Lower lobe of right lung (tissue), 2 donors: ENCODE measurements around the gene CLCN5. TPM values are rescaled to one million over a fixed set of nuclear protein-coding genes. Genes with fewer than 3 reads are reported as not detected.
"Not testable (repeated sequence)": the region's sequence is repeated elsewhere in the genome, so short reads cannot be mapped to it uniquely, and the experiment has no call there.

Experiments used
- ATAC-seq, 2 donors: fragments of 200-7000 bp; cut with Tn5 transposase; one replicate each; pipeline ENCODE4 v1.9.1; 2020 to 2022; ENCODE audit warnings: mild to moderate bottlenecking in 2 of 2, moderate library complexity in 2 of 2
- DNase-seq: peaks from one replicate; pipeline ENCODE4 v3.0.0-alpha.2; 2020
- H3K27ac ChIP-seq: fragments of 200-600 bp; one replicate; pipeline ENCODE4 v1.8.0; 2022
- H3K27me3 ChIP-seq: fragments of 200-600 bp; one replicate; pipeline ENCODE4 v1.8.0; 2022; ENCODE audit warnings: low read depth
- H3K36me3 ChIP-seq: fragments of 200-600 bp; one replicate; pipeline ENCODE4 v1.8.0; 2022; ENCODE audit warnings: mild to moderate bottlenecking
- H3K4me1 ChIP-seq: fragments of 200-600 bp; one replicate; pipeline ENCODE4 v1.8.0; 2022
- H3K4me3 ChIP-seq: fragments of 200-600 bp; one replicate; pipeline ENCODE4 v1.8.0; 2022; ENCODE audit warnings: mild to moderate bottlenecking
- H3K9me3 ChIP-seq: fragments of 200-600 bp; one replicate; pipeline ENCODE4 v1.8.0; 2022
- CTCF ChIP-seq: fragments of 200-600 bp; IDR thresholded peaks from one replicate; pipeline ENCODE4 v1.8.0; 2022; ENCODE audit warnings: antibody characterized with exemption, mild to moderate bottlenecking
- intact Hi-C: fragments of 100-400 bp; cut with DNase I; formaldehyde crosslinking; loops from one replicate; pipeline ENCODE4 v1.11.0; 2022
- total RNA-seq: library from RNA; stranded (reverse); fragmentation: NEBNext Ultra II Directional; extraction: Animal tissue kit (Norgen Biotek cat#: 25700); gene quantifications from one replicate; pipeline ENCODE4 v1.2.1, GENCODE V29; 2021
- donor health status: DM: no; HTN: yes; CAD: no; lungs with severe emphysema.

The CLCN5 gene
- total RNA-seq, 1 donor from 2014 or later: 12.9 TPM

GRCh38 chrX:50002067-50002714 lies 79.8 kb downstream of the CLCN5 start:
- no peaks in the 10 kb centered on the region for H3K4me1 ChIP-seq
- DNase-seq: no peak
- no peak for ATAC-seq
- no peak overlapping the region for H3K4me3 ChIP-seq
- no peak overlapping the region for H3K27ac ChIP-seq
- H3K36me3 ChIP-seq: no peaks in the 10 kb centered on the region
- no peaks in the 10 kb centered on the region for H3K9me3 ChIP-seq
- TF ChIP-seq CTCF: no peak
- no peaks in the 10 kb centered on the region for H3K27me3 ChIP-seq
- intact Hi-C loops: no loop called here

- no peaks in the 10 kb centered on the region for H3K9me3 ChIP-seq
- intact Hi-C loops: no loop called here
- no peaks in the 10 kb centered on the region for H3K36me3 ChIP-seq
These were observed 81.1 kb downstream of the CLCN5 start for GRCh38 chrX:50003467-50003866.

GRCh38 chrX:50003927-50004326 lies 81.5 kb downstream of the CLCN5 start:
- no peaks in the 10 kb centered on the region for H3K9me3 ChIP-seq
- H3K4me1 ChIP-seq: no peaks in the 10 kb centered on the region
- DNase-seq: no peak
- no peak overlapping the region for H3K27ac ChIP-seq
- no peaks in the 10 kb centered on the region for H3K36me3 ChIP-seq
- intact Hi-C loops: no loop called here
- no peak overlapping the region for H3K4me3 ChIP-seq
- H3K27me3 ChIP-seq: no peaks in the 10 kb centered on the region
- no peak for TF ChIP-seq CTCF
- ATAC-seq: no peak

More at GRCh38 chrX:50003467-50003866, 81.1 kb downstream of the CLCN5 start:
- no peaks in the 10 kb centered on the region for H3K27me3 ChIP-seq
- H3K4me3 ChIP-seq: no peak overlapping the region
- H3K27ac ChIP-seq: no peak overlapping the region
- no peaks in the 10 kb centered on the region for H3K4me1 ChIP-seq
- no peak for DNase-seq
- no peak for TF ChIP-seq CTCF
- ATAC-seq: no peak

- DNase-seq: not testable (repeated sequence)
These were observed 103.2 kb downstream of the CLCN5 start for GRCh38 chrX:50025591-50025990.

GRCh38 chrX:50035126-50035525 lies 112.7 kb downstream of the CLCN5 start:
- Histone ChIP-seq H3K27me3 (no peaks in the 10 kb centered on the region), H3K4me3 (no peak overlapping the region), H3K36me3 (no peaks in the 10 kb centered on the region), H3K9me3 (no peaks in the 10 kb centered on the region), H3K4me1 (no peaks in the 10 kb centered on the region), H3K27ac (no peak overlapping the region)
- no peak for ATAC-seq
- no peak for DNase-seq
- no peak for TF ChIP-seq CTCF
- intact Hi-C loops: no loop called here

More at GRCh38 chrX:50025591-50025990, 103.2 kb downstream of the CLCN5 start:
- H3K36me3 ChIP-seq, ATAC-seq, H3K9me3 ChIP-seq, H3K27me3 ChIP-seq, H3K27ac ChIP-seq, H3K4me3 ChIP-seq, H3K4me1 ChIP-seq, intact Hi-C loops: not testable (repeated sequence)

GRCh38 chrX:50036426-50036825 lies 114.0 kb downstream of the CLCN5 start:
- intact Hi-C loops: no loop called here
- no peak for ATAC-seq

More at GRCh38 chrX:50036426-50036825, 114.0 kb downstream of the CLCN5 start:
- DNase-seq: no peak
- no peak for TF ChIP-seq CTCF
- Histone ChIP-seq H3K36me3 (no peaks in the 10 kb centered on the region), H3K4me1 (no peaks in the 10 kb centered on the region), H3K9me3 (no peaks in the 10 kb centered on the region), H3K4me3 (no peak overlapping the region), H3K27ac (no peak overlapping the region), H3K27me3 (no peaks in the 10 kb centered on the region)
